KG1 (cell line): ENCODE results near the gene HOXC10.
A peak's percentile ranks its signal among the peaks of the same experiment; 100 is the strongest.

Source experiments
- DNase-seq: peaks from one replicate; lab custom pipeline; 2025; lab: John Stamatoyannopoulos, UW

HOXC10 gene

GRCh38 chr12:54003625-54004024, 18.7 kb downstream of the HOXC10 start:
- no peak for DNase-seq

- no peak for DNase-seq
These were observed 19.3 kb downstream of the HOXC10 start for GRCh38 chr12:54004063-54004840.

- no peak for DNase-seq
These were observed 20.0 kb downstream of the HOXC10 start for GRCh38 chr12:54004841-54005530.

- no peak for DNase-seq
These were observed 20.5 kb downstream of the HOXC10 start for GRCh38 chr12:54005531-54005852.

GRCh38 chr12:54005853-54006558, 21.1 kb downstream of the HOXC10 start:
- DNase-seq = peak; percentile 42

GRCh38 chr12:54006559-54007220, 21.7 kb downstream of the HOXC10 start:
- DNase-seq = no peak

- no peak for DNase-seq
These were observed 22.8 kb downstream of the HOXC10 start for GRCh38 chr12:54007538-54008259.

- DNase-seq = no peak
These were observed 23.3 kb downstream of the HOXC10 start for GRCh38 chr12:54008260-54008552.

GRCh38 chr12:54009171-54010052, 24.5 kb downstream of the HOXC10 start:
- no peak for DNase-seq

- no peak for DNase-seq
These were observed 25.4 kb downstream of the HOXC10 start for GRCh38 chr12:54010053-54010971.

GRCh38 chr12:54010972-54011664, 26.2 kb downstream of the HOXC10 start:
- no peak for DNase-seq

- no peak for DNase-seq
These were observed 27.0 kb downstream of the HOXC10 start for GRCh38 chr12:54011665-54012532.

GRCh38 chr12:54012631-54013409, 27.9 kb downstream of the HOXC10 start:
- no peak for DNase-seq

GRCh38 chr12:54014377-54015017, 29.6 kb downstream of the HOXC10 start:
- DNase-seq = no peak

GRCh38 chr12:54015018-54015931, 30.3 kb downstream of the HOXC10 start:
- DNase-seq = no peak

GRCh38 chr12:54016051-54016450, 31.1 kb downstream of the HOXC10 start:
- no peak for DNase-seq
